IMR-90 (cell line): Measurements from ENCODE around the gene UCKL1. TPM values are rescaled to one million over a fixed set of nuclear protein-coding genes. Genes with fewer than 3 reads are reported as not detected.

Experiments used
- ATAC-seq: fragments of 200-7000 bp; cut with Tn5 transposase; 2 replicates; pipeline ENCODE4 v1.9.1; 2020; ENCODE audit warnings: low read depth, mild to moderate bottlenecking, moderate library complexity
- BruUV-seq: library from RNA; stranded (reverse); fragments of 400-500 nt; replicated peaks from 2 replicates; lab custom pipeline; 2021; lab: Mats Ljungman, UMichigan
- CTCF ChIA-PET: fragments of 300-600 bp; formaldehyde crosslinking; extraction: SDS; loops from one replicate; lab custom pipeline; 2021; ENCODE audit warnings: antibody characterized with exemption; lab: Yijun Ruan, JAX
- POLR2A ChIA-PET: fragments of 300-600 bp; sonication (Branson Sonifier 250); formaldehyde crosslinking; loops from one replicate; lab custom pipeline; 2022; ENCODE audit warnings: antibody characterized with exemption; ENCODE audit not compliant: unreplicated experiment; lab: Charles Lee
- DNase-seq: peaks from one replicate; pipeline ENCODE4 v3.0.0; 2013
- H2AFZ ChIP-seq: replicated peaks from 2 replicates; pipeline ENCODE3; 2013; ENCODE audit warnings: low read length, mild to moderate bottlenecking; ENCODE audit not compliant: poor library complexity
- H2AK5ac ChIP-seq: 2 replicates; pipeline ENCODE4 v1.6.1; 2013; ENCODE audit warnings: low read depth, low read length, inconsistent platforms
- H2AK9ac ChIP-seq: replicated peaks from 2 replicates; pipeline ENCODE3; 2013; ENCODE audit warnings: mild to moderate bottlenecking, low read depth, low read length, moderate library complexity; ENCODE audit not compliant: poor library complexity
- H2BK120ac ChIP-seq: 2 replicates; pipeline ENCODE4 v1.6.1; 2013; ENCODE audit warnings: low read depth, low read length, inconsistent platforms
- H2BK15ac ChIP-seq: 3 replicates; pipeline ENCODE4 v1.6.1; 2013; ENCODE audit warnings: low read depth, low read length, inconsistent platforms
- H2BK20ac ChIP-seq: 2 replicates; pipeline ENCODE4 v1.6.1; 2013; ENCODE audit warnings: low read depth, mild to moderate bottlenecking, inconsistent platforms, low read length, moderate library complexity
- H2BK5ac ChIP-seq: 2 replicates; pipeline ENCODE4 v1.6.1; 2013; ENCODE audit warnings: mild to moderate bottlenecking, low read depth, low read length, inconsistent platforms; ENCODE audit not compliant: poor library complexity, severe bottlenecking
- H3K14ac ChIP-seq: replicated peaks from 2 replicates; pipeline ENCODE4 v1.6.1; 2013; ENCODE audit warnings: low read depth, low read length, inconsistent platforms
- H3K18ac ChIP-seq: 2 replicates; pipeline ENCODE4 v1.6.1; 2013; ENCODE audit warnings: low read depth, low read length, control low read depth
- H3K23ac ChIP-seq: 2 replicates; pipeline ENCODE4 v1.6.1; 2013; ENCODE audit warnings: low read depth, low read length, inconsistent platforms
- H3K27ac ChIP-seq: 2 replicates; pipeline ENCODE4 v1.5.1; 2013; ENCODE audit warnings: mild to moderate bottlenecking, control low read depth, low read length; ENCODE audit not compliant: insufficient read depth
- H3K27me3 ChIP-seq: 2 replicates; pipeline ENCODE4 v1.6.1; 2013; ENCODE audit warnings: low read length; ENCODE audit not compliant: control insufficient read depth, insufficient read depth
- H3K36me3 ChIP-seq: 2 replicates; pipeline ENCODE4 v1.6.1; 2013; ENCODE audit warnings: low read length, mixed read lengths; ENCODE audit not compliant: control insufficient read depth, insufficient read depth
- H3K4ac ChIP-seq: 2 replicates; pipeline ENCODE4 v1.6.1; 2013; ENCODE audit warnings: low read depth, low read length, inconsistent platforms
- H3K4me1 ChIP-seq: 2 replicates; pipeline ENCODE4 v1.6.1; 2013; ENCODE audit warnings: low read length, mixed read lengths; ENCODE audit not compliant: control insufficient read depth, insufficient read depth
- H3K4me2 ChIP-seq: 2 replicates; pipeline ENCODE4 v1.6.1; 2013; ENCODE audit warnings: low read depth, mild to moderate bottlenecking, control low read depth, low read length, moderate library complexity
- H3K4me3 ChIP-seq: 2 replicates; pipeline ENCODE4 v1.5.1; 2013; ENCODE audit warnings: low read depth, mild to moderate bottlenecking, control low read depth, low read length, moderate library complexity; ENCODE audit not compliant: insufficient read depth
- H3K56ac ChIP-seq: 2 replicates; pipeline ENCODE4 v1.6.1; 2013; ENCODE audit warnings: low read length, inconsistent platforms; ENCODE audit not compliant: insufficient read depth; ENCODE audit errors: extremely low read depth
- H3K79me1 ChIP-seq, 2 experiments: 2 replicates each; pipeline ENCODE4 v1.6.1; 2013; ENCODE audit warnings: low read length in 2 of 2, inconsistent platforms in 1 of 2, low read depth in 1 of 2
- H3K9ac ChIP-seq: 2 replicates; pipeline ENCODE4 v1.6.1; 2013; ENCODE audit warnings: low read depth, low read length, control low read depth
- H3K9me1 ChIP-seq: 2 replicates; pipeline ENCODE4 v1.6.1; 2013; ENCODE audit warnings: low read length, inconsistent platforms; ENCODE audit not compliant: insufficient read depth
- H3K9me3 ChIP-seq: 2 replicates; pipeline ENCODE4 v1.6.1; 2013; ENCODE audit warnings: low read length; ENCODE audit not compliant: control insufficient read depth, insufficient read depth
- H4K20me1 ChIP-seq: 2 replicates; pipeline ENCODE4 v1.6.1; 2013; ENCODE audit warnings: low read length, inconsistent platforms; ENCODE audit not compliant: insufficient read depth
- H4K5ac ChIP-seq: 2 replicates; pipeline ENCODE4 v1.6.1; 2013; ENCODE audit warnings: mild to moderate bottlenecking, low read depth, low read length, control low read depth
- H4K8ac ChIP-seq, 2 experiments: 2 replicates each; pipeline ENCODE4 v1.6.1; 2013; ENCODE audit warnings: low read depth in 2 of 2, low read length in 2 of 2, control low read depth in 1 of 2, inconsistent platforms in 1 of 2
- H4K91ac ChIP-seq: 2 replicates; pipeline ENCODE4 v1.6.1; 2013; ENCODE audit warnings: low read depth, low read length, inconsistent platforms; ENCODE audit not compliant: insufficient read depth
- WGBS, 2 experiments: methylation state at CpG; one replicate each; pipeline versions ENCODE4 v1.1.5 to v1.1.7; 2013; ENCODE audit warnings: missing lambda C conversion rate in 2 of 2; ENCODE audit not compliant: insufficient read length in 1 of 2; ENCODE audit errors: extremely low coverage in 2 of 2; 5-methylcytosine and 5-hydroxymethylcytosine counted together
- dilution Hi-C: fragments of 300-500 bp; cut with HindIII; formaldehyde crosslinking; loops from one replicate; pipeline ENCODE4 v1.14.3; 2018; ENCODE audit warnings: low sequenced_read_pairs; ENCODE audit not compliant: unreplicated experiment
- in situ Hi-C: fragments of 300-500 bp; cut with MboI; formaldehyde crosslinking; loops from 3 replicates; pipeline ENCODE4 v1.14.3; 2019; ENCODE audit warnings: low sequenced_read_pairs, inconsistent platforms, mixed read lengths
- intact Hi-C: fragments of 100-400 bp; cut with micrococcal nuclease; formaldehyde crosslinking; loops from 2 replicates; pipeline ENCODE4 v1.10.0; 2022
- polyA plus RNA-seq, 3 experiments: library from polyadenylated mRNA; depleted of rRNA; stranded (reverse); fragments of >200 nt; gene quantifications; 2 replicates each; pipeline ENCODE4 v1.2.3, GENCODE V29; 2012; ENCODE audit warnings: low replicate concordance in 1 of 3
- total RNA-seq: library from RNA; depleted of rRNA; stranded (reverse); fragments of >200 nt; gene quantifications from 2 replicates; pipeline ENCODE4 v1.2.3, GENCODE V29; 2012
- TF ChIP-seq, protein P1 (sequence below): fragments of 150-350 bp; IDR thresholded peaks from 2 replicates; pipeline ENCODE4 v1.6.1; 2016; ENCODE audit warnings: low read depth, mild to moderate bottlenecking, low read length, moderate library complexity, borderline replicate concordance

UCKL1 gene
- total and polyA plus RNA-seq, 2 of the 4 experiments (the other 2 are of a cell fraction), result 16.7 to 54.7 TPM

DNA sequence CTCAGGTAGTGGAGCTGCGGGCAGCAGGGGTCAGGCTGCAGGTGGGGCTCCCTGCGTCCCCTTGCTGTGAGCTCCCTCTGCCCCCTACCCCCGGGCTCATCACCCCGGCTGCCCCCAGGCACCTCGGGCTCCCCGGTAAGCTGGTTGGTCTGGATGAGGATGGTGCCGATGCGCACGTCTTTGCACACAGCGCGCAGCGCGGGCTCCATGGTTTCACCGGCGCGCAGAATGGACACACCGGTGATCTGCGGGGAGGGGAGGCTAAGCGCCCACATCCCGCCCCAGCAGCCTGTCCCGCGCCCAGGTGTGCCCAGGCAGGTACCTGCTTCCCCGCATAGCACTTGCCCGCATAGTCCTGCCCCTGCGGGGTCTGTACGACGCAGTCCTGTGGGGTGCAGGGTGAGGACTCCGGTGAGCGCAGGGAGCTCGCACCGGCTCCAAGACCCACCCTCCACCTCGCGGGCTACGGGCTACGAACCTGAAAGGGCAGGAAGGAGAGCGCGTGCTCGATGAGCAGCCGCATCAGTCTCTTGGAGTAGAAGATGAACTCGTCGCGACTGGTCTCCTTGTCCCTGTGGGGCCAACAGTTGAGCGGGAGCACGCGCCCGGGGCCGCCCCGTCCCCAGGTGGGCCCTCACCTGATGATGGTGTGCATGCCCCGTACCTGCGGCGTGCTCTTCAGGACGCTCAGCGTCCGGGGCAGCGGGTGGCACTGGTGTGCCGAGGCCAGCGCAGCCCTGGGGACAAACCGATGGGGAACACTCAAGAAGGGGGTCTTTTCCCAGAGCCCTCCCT is 15.5 kb downstream of the UCKL1 start:
- Histone ChIP-seq H3K4me2 (no peak overlapping the region), H3K4me3 (no peak overlapping the region), H2AFZ (peak overlapping the region; percentile 58), H4K20me1 (peaks cover 67% of the 10 kb centered on the region), H3K9ac (no peak overlapping the region), H4K5ac (no peak overlapping the region), H2AK9ac (no peak overlapping the region), H3K4ac (no peak overlapping the region), H3K56ac (no peak overlapping the region), H3K36me3 (peaks cover 60% of the 10 kb centered on the region), H4K8ac (no peak overlapping the region), H2BK120ac (no peak overlapping the region), H3K23ac (no peak overlapping the region), H2BK5ac (no peak overlapping the region), H3K9me1 (peaks cover 4% of the 10 kb centered on the region; the same call in 1 of the 2 replicates), H3K27me3 (no peaks in the 10 kb centered on the region), H3K27ac (no peak overlapping the region), H3K4me1 (no peaks in the 10 kb centered on the region), H3K14ac (no peak overlapping the region), H2AK5ac (no peak overlapping the region), H3K79me1 (peaks cover 22 to 64% of the 10 kb centered on the region in 2 experiments), H3K18ac (no peak overlapping the region), H3K9me3 (no peaks in the 10 kb centered on the region), H4K91ac (no peak overlapping the region), H2BK20ac (no peak overlapping the region), H2BK15ac (no peak overlapping the region)
- ATAC-seq (no peak), DNase-seq (no peak)
- TF ChIP-seq, protein P1, sequence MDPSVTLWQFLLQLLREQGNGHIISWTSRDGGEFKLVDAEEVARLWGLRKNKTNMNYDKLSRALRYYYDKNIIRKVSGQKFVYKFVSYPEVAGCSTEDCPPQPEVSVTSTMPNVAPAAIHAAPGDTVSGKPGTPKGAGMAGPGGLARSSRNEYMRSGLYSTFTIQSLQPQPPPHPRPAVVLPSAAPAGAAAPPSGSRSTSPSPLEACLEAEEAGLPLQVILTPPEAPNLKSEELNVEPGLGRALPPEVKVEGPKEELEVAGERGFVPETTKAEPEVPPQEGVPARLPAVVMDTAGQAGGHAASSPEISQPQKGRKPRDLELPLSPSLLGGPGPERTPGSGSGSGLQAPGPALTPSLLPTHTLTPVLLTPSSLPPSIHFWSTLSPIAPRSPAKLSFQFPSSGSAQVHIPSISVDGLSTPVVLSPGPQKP, result no peak
- BruUV-seq, result TSS peak; percentile 56
- in situ Hi-C loops, result no loop called here
- CTCF ChIA-PET, result no interaction called here
- WGBS, 2 experiments, result 98% methylated on average over 26 of the region's 58 CpGs; no CpG with 5 or more reads in 1 of the 2 experiments
- dilution Hi-C loops, result no loop called here
- POLR2A ChIA-PET, result no interaction called here
- intact Hi-C loops, result no loop called here
